Activated CD4-positive, alpha-beta memory T cell treated with anti-CD3 and anti-CD28 coated beads, Interleukin-2, amount 10 ng/mL, durations not matched to agents 7 days and 5 days (primary cell): ENCODE data around the gene SUSD1. TPM values are rescaled to one million over a fixed set of nuclear protein-coding genes. Genes with fewer than 3 reads are reported as not detected.
"Not testable (repeated sequence)": the region's sequence is repeated elsewhere in the genome, so short reads cannot be mapped to it uniquely, and the experiment has no call there.

ENCODE experiments used
- CTCF ChIA-PET: fragments of 350-600 bp; sonication (Branson Sonifier 250); formaldehyde crosslinking; loops from one replicate; lab custom pipeline; 2021; ENCODE audit warnings: antibody characterized with exemption, inconsistent platforms; lab: Charles Lee
- POLR2A ChIA-PET: fragments of 350-600 bp; sonication (Branson Sonifier 250); formaldehyde crosslinking; loops from one replicate; lab custom pipeline; 2021; ENCODE audit warnings: antibody characterized with exemption; lab: Charles Lee
- DNase-seq: peaks from one replicate; pipeline ENCODE4 v3.0.0-alpha.2; 2020
- H3K27ac Mint-ChIP-seq: one replicate; pipeline ENCODE4 v1.8.0; 2021; ENCODE audit warnings: mild to moderate bottlenecking, mixed read lengths
- H3K27me3 Mint-ChIP-seq: one replicate; pipeline ENCODE4 v1.8.0; 2021; ENCODE audit warnings: mixed read lengths
- H3K36me3 Mint-ChIP-seq: one replicate; pipeline ENCODE4 v1.8.0; 2021; ENCODE audit warnings: low read depth, mixed read lengths
- H3K4me1 Mint-ChIP-seq: one replicate; pipeline ENCODE4 v1.8.0; 2021; ENCODE audit warnings: mixed read lengths
- H3K4me3 Mint-ChIP-seq: one replicate; pipeline ENCODE4 v1.8.0; 2021; ENCODE audit warnings: mild to moderate bottlenecking, mixed read lengths
- H3K9me3 Mint-ChIP-seq: one replicate; pipeline ENCODE4 v1.8.0; 2021; ENCODE audit warnings: mixed read lengths
- total RNA-seq, 2 experiments: library from RNA; stranded (reverse); gene quantifications; one replicate each; pipeline ENCODE4 v1.2.3, GENCODE V29; 2021

The SUSD1 gene
- total RNA-seq, 2 experiments from 2014 or later, result 18.4 TPM

DNA sequence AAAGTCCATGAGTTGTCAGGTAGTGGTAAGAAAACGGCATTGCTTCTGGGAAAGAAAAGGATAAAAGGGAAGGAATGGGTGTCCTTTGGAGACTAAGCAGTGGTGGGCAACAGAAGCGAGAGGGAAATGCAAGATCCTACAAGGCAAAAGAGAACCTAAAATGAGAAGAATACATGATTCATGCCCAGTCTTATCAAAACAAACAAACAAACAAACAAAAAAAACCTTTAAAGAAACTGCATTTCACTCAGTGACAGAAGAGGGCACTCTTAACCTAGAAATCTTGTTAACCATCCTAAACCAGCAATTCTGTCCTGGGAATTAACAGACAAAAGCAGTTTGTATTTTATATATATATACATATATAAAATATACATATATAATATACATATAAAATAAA lies 88.5 kb downstream of the SUSD1 start:
- Mint-ChIP-seq H3K36me3 (peaks cover 10% of the 10 kb centered on the region), H3K4me3 (no peak overlapping the region), H3K4me1 (peaks cover 2% of the 10 kb centered on the region), H3K9me3 (no peaks in the 10 kb centered on the region), H3K27ac (no peak overlapping the region), H3K27me3 (no peaks in the 10 kb centered on the region)
- DNase-seq, result no peak
- ChIA-PET CTCF (interaction anchor here (0.9 to 7.8 kb wide), 11 partner anchors 11 to 707 kb away, joined by 3 to 67 read pairs (median 3); no protein-coding TSS in a partner anchor), POLR2A (interaction anchor here (1.4 to 1.6 kb wide), 2 partner anchors 247 to 293 kb away, joined by 3 read pairs; partner anchors contain the start of genes HSDL2 and PTBP3)

DNA sequence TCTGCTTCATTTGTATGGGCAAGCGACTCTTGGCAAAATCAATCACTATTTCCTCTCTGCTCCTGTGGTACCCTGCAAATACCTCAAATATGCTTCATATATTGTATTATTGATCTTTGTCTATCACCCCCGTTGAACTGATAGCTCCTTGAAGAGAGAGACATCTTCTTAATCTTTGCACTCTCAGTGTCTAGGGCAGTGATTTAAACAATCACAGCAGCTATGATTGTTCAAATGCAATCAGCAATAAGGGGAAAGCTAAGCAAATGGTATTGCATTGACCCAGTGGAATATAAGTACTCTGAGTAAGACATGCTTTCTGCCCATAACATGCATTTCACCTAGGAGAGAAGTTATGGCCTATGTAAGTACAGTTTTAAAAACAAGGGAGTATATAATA lies 90.2 kb downstream of the SUSD1 start:
- POLR2A ChIA-PET, result interaction anchor here (1.7 kb wide), 1 partner anchor 9 kb away, joined by 5 read pairs; no protein-coding TSS in a partner anchor
- CTCF ChIA-PET, result interaction anchor here (1.1 to 7.8 kb wide), 3 partner anchors 10 to 276 kb away, joined by 3 to 67 read pairs (median 5); no protein-coding TSS in a partner anchor
- Mint-ChIP-seq H3K4me3 (no peak overlapping the region), H3K27ac (no peak overlapping the region), H3K9me3 (no peaks in the 10 kb centered on the region), H3K36me3 (peaks cover 21% of the 10 kb centered on the region), H3K27me3 (no peaks in the 10 kb centered on the region), H3K4me1 (peaks cover 2% of the 10 kb centered on the region)
- no peak for DNase-seq

DNA sequence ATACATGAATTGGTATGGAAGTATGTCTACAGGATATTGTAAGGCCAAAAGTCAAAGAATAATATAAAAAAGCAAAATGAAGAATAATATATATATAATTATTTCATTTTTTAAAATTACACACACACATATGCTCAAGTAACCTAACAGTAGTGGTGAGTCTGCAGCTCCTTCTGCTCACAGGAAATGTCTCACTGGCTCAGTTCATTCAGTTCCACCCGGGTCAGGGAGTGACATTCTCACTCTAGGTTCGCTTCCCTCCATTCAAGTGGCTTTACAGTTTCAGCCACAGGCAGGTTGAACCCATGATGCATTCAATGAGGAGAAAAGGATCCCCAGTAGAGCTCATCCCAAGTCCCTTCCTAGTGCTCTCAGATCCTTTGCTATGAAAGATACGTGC lies 90.8 kb downstream of the SUSD1 start:
- H3K27me3 Mint-ChIP-seq, result no peaks in the 10 kb centered on the region
- no peak overlapping the region for H3K4me3 Mint-ChIP-seq
- no peak for DNase-seq
- CTCF ChIA-PET, result interaction anchor here (0.7 to 7.8 kb wide), 4 partner anchors 10 to 325 kb away, joined by 3 to 67 read pairs (median 4); no protein-coding TSS in a partner anchor
- no peak overlapping the region for H3K27ac Mint-ChIP-seq
- H3K9me3 Mint-ChIP-seq, result no peaks in the 10 kb centered on the region
- peaks cover 24% of the 10 kb centered on the region for H3K36me3 Mint-ChIP-seq
- peaks cover 2% of the 10 kb centered on the region for H3K4me1 Mint-ChIP-seq
- POLR2A ChIA-PET, result interaction anchor here (1.7 kb wide), 1 partner anchor 10 kb away, joined by 5 read pairs; no protein-coding TSS in a partner anchor

DNA sequence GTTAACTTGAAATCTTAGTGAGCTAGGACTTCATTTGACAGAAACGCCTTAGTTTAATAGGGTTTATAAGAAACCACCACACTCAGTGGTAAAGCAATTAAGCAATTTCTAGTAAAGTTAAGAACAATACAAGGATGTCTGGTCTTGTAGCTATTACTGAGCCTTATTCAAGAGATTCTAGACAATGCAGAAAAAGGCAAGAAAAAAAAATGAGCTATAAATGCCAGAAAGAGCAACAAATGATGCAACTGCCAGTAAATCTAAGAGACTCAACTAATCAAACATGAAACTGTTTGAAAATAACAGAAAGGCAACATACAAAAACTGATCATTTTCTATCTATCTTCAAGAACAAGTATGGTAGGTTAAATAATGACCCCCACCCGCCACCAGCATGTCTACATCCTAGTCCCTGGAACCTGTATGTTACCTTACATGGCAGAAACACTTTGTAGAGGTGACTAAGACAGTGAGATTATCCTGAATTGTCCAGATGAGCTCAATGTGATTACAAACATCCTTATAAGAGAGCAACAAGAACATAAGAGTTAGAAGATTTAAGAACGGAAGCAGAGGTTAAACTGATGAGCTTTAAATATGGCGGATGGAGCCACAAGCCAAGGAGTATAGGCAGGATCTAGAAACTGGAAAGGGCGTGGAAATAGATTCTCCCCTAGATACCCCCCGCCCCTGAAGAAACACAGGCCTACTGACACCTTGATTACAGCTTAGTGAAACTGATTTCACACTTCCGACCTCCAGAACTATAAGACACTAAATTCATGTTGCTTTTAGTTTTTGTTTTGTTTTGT lies 93.0 kb downstream of the SUSD1 start:
- ChIA-PET POLR2A (interaction anchor here (0.7 to 1.2 kb wide), 2 partner anchors 297 to 692 kb away, joined by 3 read pairs; no protein-coding TSS in a partner anchor), CTCF (interaction anchor here (0.7 to 1.6 kb wide), 7 partner anchors 14 to 323 kb away, joined by 3 to 5 read pairs (median 3); no protein-coding TSS in a partner anchor)
- Mint-ChIP-seq H3K27me3 (no peaks in the 10 kb centered on the region), H3K27ac (no peak overlapping the region), H3K36me3 (peaks cover 30% of the 10 kb centered on the region), H3K4me3 (no peak overlapping the region), H3K9me3 (no peaks in the 10 kb centered on the region), H3K4me1 (peaks cover 3% of the 10 kb centered on the region)
- DNase-seq, result no peak

DNA sequence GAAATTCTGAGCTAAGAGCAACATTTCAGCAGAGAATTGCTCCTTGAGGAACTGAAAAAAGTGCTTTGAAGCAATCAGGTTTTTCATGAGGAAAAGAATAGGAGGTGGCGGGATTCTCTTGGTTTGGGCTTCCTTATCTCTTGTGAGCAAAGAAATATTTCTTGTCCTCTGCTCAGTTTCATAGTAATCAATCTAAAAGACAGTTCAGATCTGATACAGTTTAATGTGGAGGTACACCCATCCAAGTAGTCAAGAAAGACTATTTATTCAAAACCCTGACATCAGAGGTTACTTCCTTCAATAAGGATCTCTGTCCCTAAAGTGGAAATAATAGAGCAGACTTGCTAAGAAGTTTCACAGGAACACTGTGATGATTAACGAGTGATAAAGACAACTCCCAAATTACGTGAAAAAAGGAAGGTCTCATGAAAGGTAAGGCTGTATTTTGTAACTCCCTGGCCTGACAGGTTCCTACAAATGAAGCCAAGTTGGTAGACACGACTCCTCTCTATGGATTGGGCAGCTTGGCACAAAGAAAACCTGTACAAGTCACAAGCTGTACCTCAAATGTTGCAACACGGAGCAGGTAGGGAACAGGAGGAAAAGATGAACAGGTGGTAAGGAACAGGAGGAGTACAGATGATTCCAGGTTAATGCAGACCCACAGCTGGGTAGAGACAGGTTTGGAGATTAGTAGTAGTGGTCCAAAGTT lies 94.1 kb downstream of the SUSD1 start:
- Mint-ChIP-seq H3K27me3 (no peaks in the 10 kb centered on the region), H3K36me3 (peaks cover 35% of the 10 kb centered on the region), H3K4me1 (peaks cover 9% of the 10 kb centered on the region), H3K4me3 (no peak overlapping the region), H3K9me3 (no peaks in the 10 kb centered on the region), H3K27ac (no peak overlapping the region)
- ChIA-PET POLR2A (no interaction called here), CTCF (interaction anchor here (1.0 to 1.6 kb wide), 4 partner anchors 17 to 321 kb away, joined by 3 to 5 read pairs (median 3); no protein-coding TSS in a partner anchor)
- DNase-seq, result no peak

DNA sequence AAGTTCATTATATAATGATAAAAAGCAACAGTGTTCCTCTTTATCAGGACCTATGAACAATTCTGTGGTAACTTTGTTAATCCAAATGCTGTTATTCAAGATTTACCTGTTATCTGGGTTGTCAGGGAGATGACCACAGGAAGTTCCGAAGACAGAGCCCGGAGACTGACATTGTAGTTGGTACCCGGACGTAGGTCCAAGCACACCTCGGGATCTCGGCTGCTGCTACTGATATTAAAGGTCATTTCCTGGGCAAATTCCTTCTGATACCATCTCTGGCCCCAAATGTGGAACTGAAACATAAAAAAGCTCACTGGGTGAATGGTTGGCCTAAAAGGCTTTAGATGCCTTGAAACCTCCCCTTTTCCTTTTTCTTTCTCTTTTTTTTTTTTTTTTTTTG lies 96.7 kb downstream of the SUSD1 start:
- ChIA-PET POLR2A (no interaction called here), CTCF (interaction anchor here (0.6 to 0.7 kb wide), 3 partner anchors 28 to 687 kb away, joined by 3 to 4 read pairs (median 3); no protein-coding TSS in a partner anchor)
- Mint-ChIP-seq H3K4me1 (peaks cover 19% of the 10 kb centered on the region), H3K27ac (no peak overlapping the region), H3K4me3 (no peak overlapping the region), H3K27me3 (peaks cover 2% of the 10 kb centered on the region), H3K9me3 (no peaks in the 10 kb centered on the region), H3K36me3 (peaks cover 41% of the 10 kb centered on the region)
- DNase-seq, result no peak

DNA sequence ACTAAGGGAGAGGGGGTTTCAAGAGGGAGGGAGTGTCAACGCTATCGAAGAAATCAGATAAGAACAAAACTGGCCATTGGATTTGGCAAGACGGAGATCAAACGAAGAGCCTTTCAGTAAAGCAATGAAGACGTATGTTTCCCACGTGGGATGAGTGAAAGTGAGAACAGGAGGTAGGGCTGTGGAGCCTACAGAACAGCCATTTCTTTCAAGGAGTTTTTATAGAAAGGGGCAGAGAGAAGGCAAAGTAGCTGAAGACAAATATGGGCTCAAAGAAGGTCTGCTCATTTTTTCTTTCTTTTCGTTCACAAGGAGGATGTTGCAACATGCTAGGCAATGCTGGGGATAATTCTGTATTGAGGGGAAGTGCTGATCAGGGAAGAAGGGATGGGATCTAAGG lies 98.3 kb downstream of the SUSD1 start:
- no peak overlapping the region for H3K27ac Mint-ChIP-seq
- peaks cover 19% of the 10 kb centered on the region for H3K4me1 Mint-ChIP-seq
- H3K9me3 Mint-ChIP-seq, result no peaks in the 10 kb centered on the region
- no peak overlapping the region for H3K4me3 Mint-ChIP-seq
- peaks cover 41% of the 10 kb centered on the region for H3K36me3 Mint-ChIP-seq
- H3K27me3 Mint-ChIP-seq, result peaks cover 2% of the 10 kb centered on the region
- DNase-seq, result no peak
- ChIA-PET CTCF (interaction anchor here (4.8 kb wide), 1 partner anchor 317 kb away, joined by 117 read pairs; no protein-coding TSS in a partner anchor), POLR2A (no interaction called here)

DNA sequence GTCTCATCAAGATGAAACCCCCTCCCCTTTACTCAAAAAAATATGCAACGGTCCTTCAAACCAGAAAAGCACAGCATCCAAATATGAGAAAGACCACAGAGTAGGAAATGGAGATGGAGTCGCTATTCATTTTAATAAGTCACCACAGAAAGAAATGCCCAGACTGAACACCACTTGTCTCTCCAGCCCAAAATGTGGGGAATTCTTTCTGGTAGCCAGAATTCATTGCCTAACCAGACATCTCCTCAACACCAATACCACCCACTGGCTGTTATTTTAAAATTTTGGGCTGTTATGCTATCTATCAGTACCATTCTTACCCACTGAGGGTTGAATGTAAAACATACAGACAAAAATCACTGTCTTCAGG lies 100.1 kb downstream of the SUSD1 start:
- DNase-seq, result no peak
- POLR2A ChIA-PET, result interaction anchor here (1.2 to 1.6 kb wide), 2 partner anchors 178 to 316 kb away, joined by 5 to 10 read pairs; partner anchors contain the start of gene UGCG
- no peaks in the 10 kb centered on the region for H3K9me3 Mint-ChIP-seq
- H3K27ac Mint-ChIP-seq, result no peak overlapping the region
- H3K4me3 Mint-ChIP-seq, result no peak overlapping the region
- peaks cover 2% of the 10 kb centered on the region for H3K27me3 Mint-ChIP-seq
- peaks cover 19% of the 10 kb centered on the region for H3K4me1 Mint-ChIP-seq
- CTCF ChIA-PET, result interaction anchor here (0.7 to 4.8 kb wide), 39 partner anchors 9 to 718 kb away, joined by 3 to 117 read pairs (median 4); partner anchors contain the start of genes GNG10, INIP, PTBP3 and UGCG
- peaks cover 39% of the 10 kb centered on the region for H3K36me3 Mint-ChIP-seq

DNA sequence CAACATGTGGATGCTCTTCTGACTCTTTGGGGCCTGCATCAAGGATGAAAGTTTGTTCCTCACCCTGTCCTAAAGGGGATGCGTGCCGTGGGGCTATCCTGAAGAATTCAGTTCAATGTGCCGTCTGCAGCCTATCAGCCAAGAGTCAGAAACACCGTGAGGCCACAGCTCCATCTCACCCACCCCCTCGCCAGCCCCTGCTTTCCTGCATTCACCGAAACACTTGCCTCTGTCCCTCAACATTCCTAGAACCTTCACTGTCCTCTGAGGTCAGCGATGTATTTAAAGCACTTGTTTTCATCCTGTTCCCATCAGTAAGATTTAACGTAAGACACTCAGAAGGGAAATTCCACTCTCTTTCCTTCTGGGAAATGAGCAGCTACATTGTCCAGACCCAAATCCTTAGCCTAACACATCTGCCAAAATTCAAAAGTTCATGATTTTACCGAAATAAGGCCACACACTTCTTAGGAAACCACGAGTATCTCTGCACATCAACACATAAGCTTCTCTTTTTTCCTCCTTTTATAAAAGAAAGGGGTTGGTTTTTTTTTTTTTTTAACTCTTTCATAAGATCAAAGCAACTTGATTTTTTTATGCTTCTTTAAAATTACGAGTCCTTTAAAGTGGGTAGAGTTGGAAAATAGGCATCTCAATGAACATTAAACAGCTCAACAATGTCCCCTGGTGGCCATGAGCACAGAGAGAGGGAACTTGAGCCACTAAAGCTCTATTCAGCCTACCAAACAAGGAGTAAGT lies 100.7 kb downstream of the SUSD1 start:
- no peaks in the 10 kb centered on the region for H3K9me3 Mint-ChIP-seq
- no peak overlapping the region for H3K27ac Mint-ChIP-seq
- peaks cover 2% of the 10 kb centered on the region for H3K27me3 Mint-ChIP-seq
- peaks cover 19% of the 10 kb centered on the region for H3K4me1 Mint-ChIP-seq
- H3K36me3 Mint-ChIP-seq, result peaks cover 36% of the 10 kb centered on the region
- CTCF ChIA-PET, result interaction anchor here (0.6 to 4.8 kb wide), 47 partner anchors 9 to 1393 kb away, joined by 3 to 117 read pairs (median 4); partner anchors contain the start of genes GNG10, INIP, PTBP3 and UGCG
- DNase-seq, result peak; percentile 71
- H3K4me3 Mint-ChIP-seq, result no peak overlapping the region
- POLR2A ChIA-PET, result interaction anchor here (0.7 to 1.6 kb wide), 3 partner anchors 177 to 315 kb away, joined by 3 to 10 read pairs (median 5); partner anchors contain the start of gene UGCG

DNA sequence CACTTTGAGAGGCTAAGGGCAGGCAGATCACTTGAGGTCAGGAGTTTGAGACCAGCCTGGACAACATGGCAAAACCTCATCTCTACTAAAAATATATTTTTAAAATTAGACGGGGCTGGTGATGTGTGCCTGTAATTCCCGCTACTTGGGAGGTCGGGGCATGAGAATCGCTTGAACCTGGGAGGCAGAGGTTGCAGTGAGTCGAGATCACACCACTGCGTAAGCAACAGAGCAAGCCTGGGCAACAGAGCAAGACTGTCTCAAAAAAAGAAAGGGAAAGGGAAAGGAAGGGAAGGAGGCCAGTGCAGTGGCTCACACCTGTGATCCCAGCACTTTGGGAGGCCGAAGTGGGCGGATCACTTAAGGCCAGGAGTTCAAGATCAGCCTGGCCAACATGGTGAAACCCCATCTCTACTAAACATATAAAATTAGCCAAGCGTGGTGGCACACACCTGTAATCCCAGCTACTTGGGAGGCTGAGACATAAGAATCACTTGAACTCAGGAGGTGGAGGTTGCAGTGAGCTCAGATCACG lies 101.4 kb downstream of the SUSD1 start:
- POLR2A ChIA-PET, H3K27me3 Mint-ChIP-seq, DNase-seq, H3K27ac Mint-ChIP-seq, H3K9me3 Mint-ChIP-seq, H3K4me3 Mint-ChIP-seq: not testable (repeated sequence)
- CTCF ChIA-PET, result interaction anchor here (0.6 to 4.8 kb wide), 16 partner anchors 8 to 476 kb away, joined by 3 to 117 read pairs (median 5); partner anchors contain the start of gene UGCG
- peaks cover 38% of the 10 kb centered on the region for H3K36me3 Mint-ChIP-seq
- peaks cover 19% of the 10 kb centered on the region for H3K4me1 Mint-ChIP-seq

DNA sequence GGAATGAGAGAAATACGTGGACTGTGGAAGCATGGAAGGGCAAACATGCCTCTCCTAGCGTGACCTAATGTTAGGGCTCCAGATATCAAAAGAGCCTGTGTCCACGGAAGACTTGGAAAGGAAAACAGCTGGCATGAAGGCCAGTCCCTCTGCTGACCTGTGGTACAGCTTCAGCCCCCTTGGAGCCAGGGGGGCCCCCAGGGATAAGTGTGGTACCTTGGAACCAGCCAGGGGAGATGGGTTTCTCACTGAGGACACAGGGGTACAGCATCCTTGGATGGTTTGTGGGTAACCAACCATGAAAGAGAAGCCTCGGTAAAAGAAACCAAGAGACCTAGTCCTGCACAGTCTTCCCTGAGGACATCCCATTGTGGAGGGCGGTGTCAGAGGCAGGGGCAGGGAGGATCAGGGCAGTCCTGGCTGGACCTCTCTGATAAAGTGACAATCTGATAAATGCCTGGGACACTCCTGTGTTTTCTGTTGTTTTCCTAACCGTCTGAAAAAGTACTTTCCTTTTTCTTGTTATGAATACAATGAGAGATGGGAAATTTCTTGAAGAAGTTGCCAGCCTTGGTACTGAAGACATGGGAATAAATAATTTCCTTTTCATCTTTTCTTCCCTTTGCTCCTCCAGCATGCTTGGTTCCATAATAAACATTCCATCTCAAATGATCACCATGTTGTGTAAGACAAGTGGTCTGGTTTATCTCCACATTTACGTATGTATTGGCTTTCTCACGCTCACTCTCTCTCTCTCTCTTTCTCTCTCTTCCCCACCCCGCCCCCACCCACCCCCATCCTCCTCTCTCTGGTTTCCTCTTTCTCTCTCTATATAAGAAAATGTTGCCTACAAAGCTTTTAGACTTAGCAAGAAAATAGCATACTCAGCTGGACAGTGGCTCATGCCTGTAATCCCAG lies 102.1 kb downstream of the SUSD1 start:
- H3K36me3 Mint-ChIP-seq, result peaks cover 40% of the 10 kb centered on the region
- DNase-seq, result no peak
- peaks cover 19% of the 10 kb centered on the region for H3K4me1 Mint-ChIP-seq
- ChIA-PET CTCF (interaction anchor here (1.0 to 4.8 kb wide), 4 partner anchors 177 to 314 kb away, joined by 3 to 117 read pairs (median 5); partner anchors contain the start of gene UGCG), POLR2A (interaction anchor here (1.3 kb wide), 1 partner anchor 176 kb away, joined by 3 read pairs; the partner anchor contains the start of gene UGCG)
- H3K4me3 Mint-ChIP-seq, result no peak overlapping the region
- no peaks in the 10 kb centered on the region for H3K9me3 Mint-ChIP-seq
- H3K27ac Mint-ChIP-seq, result no peak overlapping the region
- H3K27me3 Mint-ChIP-seq, result peaks cover 2% of the 10 kb centered on the region
